ENCODE measurements around the gene TFB1M. TPM values are rescaled to one million over a fixed set of nuclear protein-coding genes. Genes with fewer than 3 reads are reported as not detected.

TFB1M gene
- total and polyA plus RNA-seq, 9 of the 15 experiments (the other 6 are each of a cell fraction or from before 2014, with no cell fraction given) = 34.6 to 145 (median 40.4) TPM

DNA sequence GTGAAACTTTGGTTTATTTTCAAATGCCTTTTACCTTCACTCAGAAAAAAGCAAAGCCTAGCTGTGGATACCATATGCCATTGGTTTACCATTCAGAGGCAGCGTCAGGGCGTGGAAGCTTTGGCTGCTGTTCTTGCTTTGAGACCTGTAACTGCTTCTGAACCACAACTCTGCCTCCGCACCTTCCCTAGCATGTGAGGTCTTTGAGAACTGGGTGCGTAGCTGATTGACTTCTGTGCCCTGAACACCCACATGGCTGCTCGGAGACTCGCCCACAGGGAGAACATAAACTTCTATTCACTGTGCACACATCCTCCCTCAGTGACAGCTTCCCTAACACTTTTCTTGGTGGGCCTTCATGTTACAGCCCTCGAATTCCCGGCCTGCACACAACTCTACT lies 61.7 kb downstream of the TFB1M start:
- TF ChIP-seq L3MBTL2 (IDR thresholded peaks at IDR 0.05) (no peak), ARID2 (IDR thresholded peaks at IDR 0.05) (no peak), YY1 (IDR thresholded peaks at IDR 0.05; ENCODE audit: borderline replicate concordance in 1 of 3, control insufficient read depth in 1 of 3, extremely low read depth in 1 of 3, insufficient read depth in 3 of 3, insufficient read length in 1 of 3, insufficient replicate concordance in 2 of 3, low read depth in 1 of 3, low read length in 2 of 3) (no peak), NFATC3 (IDR thresholded peaks at IDR 0.05) (no peak), TGIF2 (CRISPR knock-in tag; IDR thresholded peaks at IDR 0.05) (no peak), SMARCA5 (IDR thresholded peaks at IDR 0.05) (no peak), NUFIP1 (IDR thresholded peaks at IDR 0.05; ENCODE audit: partially characterized antibody) (no peak)
- TF ChIP-seq, protein P1, sequence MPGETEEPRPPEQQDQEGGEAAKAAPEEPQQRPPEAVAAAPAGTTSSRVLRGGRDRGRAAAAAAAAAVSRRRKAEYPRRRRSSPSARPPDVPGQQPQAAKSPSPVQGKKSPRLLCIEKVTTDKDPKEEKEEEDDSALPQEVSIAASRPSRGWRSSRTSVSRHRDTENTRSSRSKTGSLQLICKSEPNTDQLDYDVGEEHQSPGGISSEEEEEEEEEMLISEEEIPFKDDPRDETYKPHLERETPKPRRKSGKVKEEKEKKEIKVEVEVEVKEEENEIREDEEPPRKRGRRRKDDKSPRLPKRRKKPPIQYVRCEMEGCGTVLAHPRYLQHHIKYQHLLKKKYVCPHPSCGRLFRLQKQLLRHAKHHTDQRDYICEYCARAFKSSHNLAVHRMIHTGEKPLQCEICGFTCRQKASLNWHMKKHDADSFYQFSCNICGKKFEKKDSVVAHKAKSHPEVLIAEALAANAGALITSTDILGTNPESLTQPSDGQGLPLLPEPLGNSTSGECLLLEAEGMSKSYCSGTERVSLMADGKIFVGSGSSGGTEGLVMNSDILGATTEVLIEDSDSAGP (CRISPR knock-in tag; IDR thresholded peaks at IDR 0.05) = no peak
- TF ChIP-seq, protein P2, sequence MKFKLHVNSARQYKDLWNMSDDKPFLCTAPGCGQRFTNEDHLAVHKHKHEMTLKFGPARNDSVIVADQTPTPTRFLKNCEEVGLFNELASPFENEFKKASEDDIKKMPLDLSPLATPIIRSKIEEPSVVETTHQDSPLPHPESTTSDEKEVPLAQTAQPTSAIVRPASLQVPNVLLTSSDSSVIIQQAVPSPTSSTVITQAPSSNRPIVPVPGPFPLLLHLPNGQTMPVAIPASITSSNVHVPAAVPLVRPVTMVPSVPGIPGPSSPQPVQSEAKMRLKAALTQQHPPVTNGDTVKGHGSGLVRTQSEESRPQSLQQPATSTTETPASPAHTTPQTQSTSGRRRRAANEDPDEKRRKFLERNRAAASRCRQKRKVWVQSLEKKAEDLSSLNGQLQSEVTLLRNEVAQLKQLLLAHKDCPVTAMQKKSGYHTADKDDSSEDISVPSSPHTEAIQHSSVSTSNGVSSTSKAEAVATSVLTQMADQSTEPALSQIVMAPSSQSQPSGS (CRISPR knock-in tag; IDR thresholded peaks at IDR 0.05) = no peak
- POLR2A ChIA-PET = interaction anchor here (0.7 to 2.9 kb wide), 4 partner anchors 12 to 1658 kb away, joined by 3 to 20 read pairs (median 4); no protein-coding TSS in a partner anchor

More for the DNA sequence above, 61.7 kb downstream of the TFB1M start:
- Histone ChIP-seq H3K4me2 (ENCODE audit: insufficient read depth, low read length) (no peak overlapping the region), H4K20me1 (replicated peaks; ENCODE audit: control insufficient read depth, insufficient read depth, low read length) (no peaks in the 10 kb centered on the region), H3K36me3 (ENCODE audit: control insufficient read depth, insufficient read depth, low read length) (peaks cover 73% of the 10 kb centered on the region; the same call in 2 of the 3 replicates), H3K4me3 (no peak overlapping the region), H3K9ac (ENCODE audit: insufficient read depth in 1 of 2, low read depth in 2 of 2, low read length in 2 of 2) (no peak overlapping the region), H3K9me1 (ENCODE audit: control insufficient read depth, insufficient read depth, low read length) (no peaks in the 10 kb centered on the region), H3K9me3 (replicated peaks; ENCODE audit: control insufficient read depth, insufficient read depth, low read depth, low read length) (no peaks in the 10 kb centered on the region), H3K4me1 (replicated peaks in 1 of 2; ENCODE audit: control insufficient read depth in 2 of 2, insufficient read depth in 2 of 2, low read length in 2 of 2) (peaks cover 0 to 3% of the 10 kb centered on the region in 2 experiments; a peak in 1 of 5 replicates), H3K27ac (ENCODE audit: extremely low read depth, low read depth, low read length) (no peak overlapping the region), H2AFZ (ENCODE audit: low read depth, low read length) (no peak overlapping the region), H3K27me3 (ENCODE audit: control insufficient read depth in 2 of 2, insufficient read depth in 2 of 2, low read length in 2 of 2) (no peaks in the 10 kb centered on the region), H3K79me2 (ENCODE audit: control insufficient read depth, insufficient read depth, low read length) (no peaks in the 10 kb centered on the region)
- CTCF ChIA-PET (ENCODE audit: low intra/inter-chr PET ratio) = no interaction called here
- intact Hi-C loops (cut with micrococcal nuclease) (no loop called here), in situ Hi-C loops (cut with MboI) (no loop called here)
- DNase-seq (ENCODE audit: extremely low read depth in 1 of 4, low spot score in 3 of 4) (no peak), FAIRE-seq (no peak), ATAC-seq (no peak)
- WGBS (ENCODE audit: insufficient coverage, low coverage, missing lambda C conversion rate) = 90% methylated on average over 8 of the region's 8 CpGs
- no TSS peak for BruUV-seq (replicated peaks)
